C4-2B (cell line): ENCODE data around the gene ARAP1.

ENCODE experiments used
- ZFX ChIP-seq: fragments of 450-650 bp; IDR thresholded peaks from 2 replicates; pipeline ENCODE4 v1.6.1; 2017
- TF ChIP-seq, protein P1 (sequence below): fragments of 450-650 bp; conservative IDR thresholded peaks from 2 replicates; pipeline ENCODE4 v1.5.1; 2017; ENCODE audit warnings: mild to moderate bottlenecking

DNA sequence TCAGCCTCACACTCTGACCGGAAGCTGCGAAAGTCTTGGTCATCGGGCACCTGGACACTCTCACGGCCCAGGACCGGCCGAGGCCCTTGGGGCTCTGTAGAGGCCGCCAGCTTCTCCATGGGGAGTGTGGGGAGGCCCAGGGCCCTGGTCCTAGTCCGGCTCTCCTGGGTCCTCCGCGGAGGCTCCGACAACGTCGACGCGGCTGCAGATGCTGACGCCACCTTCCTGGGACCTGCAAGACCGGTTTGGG lies 28.8 kb upstream of the ARAP1 start:
- TF ChIP-seq, protein P1, sequence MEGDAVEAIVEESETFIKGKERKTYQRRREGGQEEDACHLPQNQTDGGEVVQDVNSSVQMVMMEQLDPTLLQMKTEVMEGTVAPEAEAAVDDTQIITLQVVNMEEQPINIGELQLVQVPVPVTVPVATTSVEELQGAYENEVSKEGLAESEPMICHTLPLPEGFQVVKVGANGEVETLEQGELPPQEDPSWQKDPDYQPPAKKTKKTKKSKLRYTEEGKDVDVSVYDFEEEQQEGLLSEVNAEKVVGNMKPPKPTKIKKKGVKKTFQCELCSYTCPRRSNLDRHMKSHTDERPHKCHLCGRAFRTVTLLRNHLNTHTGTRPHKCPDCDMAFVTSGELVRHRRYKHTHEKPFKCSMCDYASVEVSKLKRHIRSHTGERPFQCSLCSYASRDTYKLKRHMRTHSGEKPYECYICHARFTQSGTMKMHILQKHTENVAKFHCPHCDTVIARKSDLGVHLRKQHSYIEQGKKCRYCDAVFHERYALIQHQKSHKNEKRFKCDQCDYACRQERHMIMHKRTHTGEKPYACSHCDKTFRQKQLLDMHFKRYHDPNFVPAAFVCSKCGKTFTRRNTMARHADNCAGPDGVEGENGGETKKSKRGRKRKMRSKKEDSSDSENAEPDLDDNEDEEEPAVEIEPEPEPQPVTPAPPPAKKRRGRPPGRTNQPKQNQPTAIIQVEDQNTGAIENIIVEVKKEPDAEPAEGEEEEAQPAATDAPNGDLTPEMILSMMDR = no peak
- no peak for TF ChIP-seq ZFX
